HS-5 (cell line): Measurements from ENCODE around the gene BLTP1.

ENCODE experiments used
- DNase-seq: peaks from one replicate; pipeline ENCODE4 v3.0.0-alpha.2; 2012; ENCODE audit warnings: low read depth

BLTP1 gene

GRCh38 chr4:122167369-122167768 is 15.2 kb downstream of the BLTP1 start:
- DNase-seq: no peak

DNA sequence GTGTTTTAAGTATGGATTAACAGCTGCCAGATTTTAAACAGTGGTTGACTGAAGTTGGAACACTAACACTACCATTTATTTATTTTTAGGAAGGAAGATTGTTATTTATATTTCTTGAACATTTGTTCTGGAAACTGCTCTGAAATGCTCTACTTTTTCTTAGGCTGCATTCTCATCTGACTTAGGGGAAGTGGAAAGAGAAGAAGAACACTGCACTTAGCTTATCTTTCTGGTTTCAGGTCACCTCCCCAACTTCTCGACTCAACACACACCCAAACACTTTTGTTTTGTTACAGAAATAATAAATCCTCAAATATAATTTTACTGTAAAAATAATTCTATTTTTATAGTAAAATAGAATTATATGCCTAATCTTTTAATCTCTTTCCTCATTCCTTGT is 18.6 kb downstream of the BLTP1 start:
- no peak for DNase-seq

- no peak for DNase-seq
Observed at GRCh38 chr4:122171323-122171722, 19.2 kb downstream of the BLTP1 start.

- DNase-seq: no peak
Observed at GRCh38 chr4:122172266-122172665, 20.1 kb downstream of the BLTP1 start.

- DNase-seq: no peak
Observed at GRCh38 chr4:122178961-122179360, 26.8 kb downstream of the BLTP1 start.

DNA sequence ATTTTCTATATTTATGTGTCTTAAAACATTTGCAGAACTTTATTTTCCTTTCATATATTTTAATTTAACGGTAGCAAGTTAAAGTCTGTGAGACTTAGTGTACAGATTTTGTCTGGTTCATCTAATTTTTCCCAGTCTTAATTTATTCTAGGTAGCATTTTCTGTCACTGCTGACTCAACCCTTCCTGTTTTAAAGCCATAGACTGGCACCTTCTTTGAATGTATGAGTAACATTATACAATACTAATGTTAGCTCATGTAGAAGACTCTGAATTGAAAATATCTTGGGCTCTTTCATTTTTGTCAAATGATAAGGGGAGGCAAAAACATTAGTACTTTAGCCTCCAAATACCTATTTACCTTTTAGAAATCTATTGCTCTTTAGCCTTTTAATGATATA is 43.6 kb downstream of the BLTP1 start:
- no peak for DNase-seq
